Hematopoietic multipotent progenitor cell treated with erythropoietin and hydrocortisone succinate and interleukin-3 and kit ligand, for 15 days (in vitro differentiated cells): ENCODE results near the gene LRRC14B.
"Not testable (repeated sequence)": the region's sequence is repeated elsewhere in the genome, so short reads cannot be mapped to it uniquely, and the experiment has no call there.

Experiments
- DNase-seq: peaks from one replicate; pipeline ENCODE4 v3.0.0-alpha.2; 2015; ENCODE audit warnings: low spot score

LRRC14B gene

GRCh38 chr5:208449-209114 is 17.3 kb downstream of the LRRC14B start:
- DNase-seq, result no peak

GRCh38 chr5:213803-214395 is 22.6 kb downstream of the LRRC14B start:
- DNase-seq, result no peak

- not testable (repeated sequence) for DNase-seq
Measured at GRCh38 chr5:215256-215655, 24.0 kb downstream of the LRRC14B start.

- not testable (repeated sequence) for DNase-seq
Measured at GRCh38 chr5:216076-216475, 24.8 kb downstream of the LRRC14B start.

GRCh38 chr5:217494-218456 is 26.5 kb downstream of the LRRC14B start, which contains the start of the genes CCDC127 and SDHA:
Gene CCDC127 (minus strand): TSS chr5:218153. CDS start chr5:216849, 1,304 bp downstream.
Gene SDHA (plus strand): TSS chr5:218320. CDS start chr5:218356, 36 bp downstream.
- DNase-seq, result peak; percentile 86

- peak; percentile 31 for DNase-seq
Measured at GRCh38 chr5:218457-219291, 27.4 kb downstream of the LRRC14B start.

GRCh38 chr5:219460-219863 is 28.2 kb downstream of the LRRC14B start:
- peak; percentile 33 for DNase-seq

GRCh38 chr5:219991-220390 is 28.7 kb downstream of the LRRC14B start:
- DNase-seq, result peak; percentile 60

GRCh38 chr5:222951-223715 is 31.8 kb downstream of the LRRC14B start:
- DNase-seq, result not testable (repeated sequence)

- no peak for DNase-seq
Measured at GRCh38 chr5:223791-224190, 32.5 kb downstream of the LRRC14B start.

GRCh38 chr5:225334-225733 is 34.0 kb downstream of the LRRC14B start:
- DNase-seq, result no peak

- DNase-seq, result not testable (repeated sequence)
Measured at GRCh38 chr5:227375-227774, 36.1 kb downstream of the LRRC14B start.

GRCh38 chr5:228886-229285 is 37.6 kb downstream of the LRRC14B start:
- no peak for DNase-seq

GRCh38 chr5:230711-231110 is 39.4 kb downstream of the LRRC14B start:
- no peak for DNase-seq

GRCh38 chr5:231661-232060 is 40.4 kb downstream of the LRRC14B start:
- DNase-seq, result no peak

- DNase-seq, result not testable (repeated sequence)
Measured at GRCh38 chr5:233426-233825, 42.1 kb downstream of the LRRC14B start.

- no peak for DNase-seq
Measured at GRCh38 chr5:234450-234849, 43.2 kb downstream of the LRRC14B start.

- not testable (repeated sequence) for DNase-seq
Measured at GRCh38 chr5:235527-235926, 44.2 kb downstream of the LRRC14B start.

GRCh38 chr5:237931-238330 is 46.6 kb downstream of the LRRC14B start:
- not testable (repeated sequence) for DNase-seq

GRCh38 chr5:240550-240949 is 49.3 kb downstream of the LRRC14B start:
- DNase-seq, result not testable (repeated sequence)
